GM12878 (cell line): ENCODE data around the gene SELPLG. TPM values are rescaled to one million over a fixed set of nuclear protein-coding genes. Genes with fewer than 3 reads are reported as not detected.
A peak's percentile ranks its signal among the peaks of the same experiment; 100 is the strongest.

Experiments used
- ATAC-seq: fragments of 200-7000 bp; cut with Tn5 transposase; 3 replicates; pipeline ENCODE4 v1.9.1; 2020; ENCODE audit warnings: mild to moderate bottlenecking, moderate library complexity
- BruUV-seq: library from RNA; stranded (reverse); fragments of 400-500 nt; replicated peaks from 2 replicates; lab custom pipeline; 2021; lab: Mats Ljungman, UMichigan
- CTCF ChIA-PET: fragments of 300-600 bp; sonication (Branson Sonifier 250); formaldehyde crosslinking; extraction: SDS; loops from one replicate; lab custom pipeline; 2021; ENCODE audit warnings: inconsistent platforms; lab: Yijun Ruan, JAX
- POLR2A ChIA-PET: fragments of 350-600 bp; formaldehyde crosslinking; extraction: SDS; loops from one replicate; lab custom pipeline; 2021; ENCODE audit warnings: inconsistent platforms; lab: Charles Lee
- RAD21 ChIA-PET: fragments of 300-600 bp; sonication (Branson Sonifier 250); formaldehyde crosslinking; loops from one replicate; lab custom pipeline; 2023; ENCODE audit warnings: antibody characterized with exemption; ENCODE audit not compliant: unreplicated experiment; lab: Charles Lee
- SMC1A ChIA-PET: fragments of 300-600 bp; sonication (Branson Sonifier 250); formaldehyde crosslinking; loops from one replicate; lab custom pipeline; 2023; ENCODE audit not compliant: unreplicated experiment, uncharacterized antibody; lab: Charles Lee
- DNase-seq: peaks from one replicate; pipeline ENCODE4 v3.0.0-alpha.2; 2011; ENCODE audit warnings: low read depth, low spot score
- FAIRE-seq: peaks from 3 replicates; lab custom pipeline; 2011; peaks lifted over from hg19 to GRCh38; lab: Jason Lieb, UNC
- H2AFZ ChIP-seq: 2 replicates; pipeline ENCODE4 v1.6.0; 2011; ENCODE audit warnings: low read depth, low read length, control low read depth; ENCODE audit not compliant: control insufficient read depth
- H3K27ac ChIP-seq: 2 replicates; pipeline ENCODE4 v1.5.1; 2011; ENCODE audit warnings: control low read depth; ENCODE audit not compliant: control insufficient read depth, insufficient read depth
- H3K27me3 ChIP-seq, 2 experiments: replicated peaks in 1 of 2; 2 replicates each; pipeline versions ENCODE4 v1.6.0 to v1.6.1; 2011; ENCODE audit warnings: low read length in 1 of 2; ENCODE audit not compliant: control insufficient read depth in 2 of 2, insufficient read depth in 2 of 2
- H3K36me3 ChIP-seq, 2 experiments: 2 replicates each; pipeline ENCODE4 v1.5.1; 2011; ENCODE audit warnings: low read length in 1 of 2; ENCODE audit not compliant: control insufficient read depth in 2 of 2, insufficient read depth in 2 of 2
- H3K4me1 ChIP-seq: 2 replicates; pipeline ENCODE4 v1.6.1; 2011; ENCODE audit warnings: mild to moderate bottlenecking, low read length, moderate library complexity, mixed read lengths; ENCODE audit not compliant: control insufficient read depth, insufficient read depth
- H3K4me2 ChIP-seq: 2 replicates; pipeline ENCODE4 v1.6.0; 2011; ENCODE audit warnings: control low read depth; ENCODE audit not compliant: control insufficient read depth, insufficient read depth
- H3K4me3 ChIP-seq: fragments of 200-600 bp; sonication (generic); 2 replicates; pipeline ENCODE4 v1.5.1; 2016
- H3K79me2 ChIP-seq: 2 replicates; pipeline ENCODE4 v1.6.0; 2011; ENCODE audit warnings: low read length; ENCODE audit not compliant: control insufficient read depth, insufficient read depth
- H3K9ac ChIP-seq: 2 replicates; pipeline ENCODE4 v1.8.0; 2011; ENCODE audit warnings: low read length, control low read depth, mixed read lengths; ENCODE audit not compliant: control insufficient read depth, insufficient read depth
- H3K9me3 ChIP-seq: replicated peaks from 3 replicates; pipeline ENCODE4 v1.5.1; 2011; ENCODE audit warnings: mild to moderate bottlenecking, low read length; ENCODE audit not compliant: control insufficient read depth, insufficient read depth
- H4K20me1 ChIP-seq: 2 replicates; pipeline ENCODE4 v1.6.0; 2011; ENCODE audit not compliant: control insufficient read depth, insufficient read depth
- ATF7 ChIP-seq: fragments of 450-650 bp; IDR thresholded peaks from 2 replicates; pipeline ENCODE4 v1.6.1; 2016; ENCODE audit warnings: low read depth, mild to moderate bottlenecking
- ELK1 ChIP-seq: IDR thresholded peaks from 2 replicates; pipeline ENCODE4 v1.6.1; 2012; ENCODE audit warnings: low read depth, low read length, improper control_type of control experiment
- LARP7 ChIP-seq: fragments of 450-650 bp; IDR thresholded peaks from 2 replicates; pipeline ENCODE4 v1.6.1; 2017; ENCODE audit warnings: mild to moderate bottlenecking
- NR2C2 ChIP-seq: IDR thresholded peaks from 2 replicates; pipeline ENCODE4 v1.6.1; 2011; ENCODE audit warnings: borderline replicate concordance, low read depth; ENCODE audit not compliant: control insufficient read depth, insufficient read length
- PRDM15 ChIP-seq: fragments of 450-650 bp; formaldehyde crosslinking; IDR thresholded peaks from 2 replicates; pipeline ENCODE4 v1.4.0; 2020; ENCODE audit warnings: mild to moderate bottlenecking, moderate library complexity
- SP1 ChIP-seq: IDR thresholded peaks from one replicate; pipeline ENCODE4 v1.6.1; 2011; ENCODE audit warnings: low read depth, low read length
- TCF3 ChIP-seq: IDR thresholded peaks from 2 replicates; pipeline ENCODE4 v1.6.1; 2012; ENCODE audit warnings: low read depth, mild to moderate bottlenecking, low read length, borderline replicate concordance; ENCODE audit not compliant: insufficient read depth
- ZNF687 ChIP-seq: fragments of 450-650 bp; IDR thresholded peaks from 2 replicates; pipeline ENCODE4 v1.6.1; 2017; ENCODE audit warnings: mild to moderate bottlenecking, moderate library complexity
- WGBS: methylation state at CpG from one replicate; pipeline ENCODE4 v1.1.6; 2016; ENCODE audit warnings: low lambda C conversion rate; ENCODE audit not compliant: insufficient replicate concordance, insufficient coverage; ENCODE audit errors: missing lambda C conversion rate; 5-methylcytosine and 5-hydroxymethylcytosine counted together
- in situ Hi-C: fragments of 300-500 bp; cut with MboI; formaldehyde crosslinking; loops from 9 replicates; pipeline ENCODE4 v1.14.3; 2018; ENCODE audit warnings: mixed read lengths
- intact Hi-C: fragments of 100-400 bp; cut with micrococcal nuclease; formaldehyde crosslinking; loops from one replicate; pipeline ENCODE4 v1.14.2; 2022; ENCODE audit not compliant: unreplicated experiment
- polyA plus RNA-seq, 11 experiments: library from polyadenylated mRNA; depleted of rRNA in 4 of 11; unstranded in 6 of 11; stranded (reverse) in 5 of 11; fragments of >200 nt; fragmentation: Nextera tagmentation in 4 of 11; fragmentation: Illumina TruSeq in 1 of 11; extraction: Ambion mirVana in 4 of 11; extraction: Trizol in 1 of 11; gene quantifications; 1 replicate in 1 of 11; 2 replicates in 10 of 11; pipeline versions ENCODE4 v1.2.1 to v1.2.3, GENCODE V29; 2011 to 2016; ENCODE audit warnings: inconsistent platforms in 2 of 11, missing spikeins in 2 of 11, low read depth in 1 of 11
- total RNA-seq, 4 experiments: library from RNA; depleted of rRNA in 3 of 4; stranded (reverse); fragments of >200 nt in 3 of 4; fragmentation: Illumina TruSeq in 1 of 4; extraction: Trizol in 1 of 4; gene quantifications; 2 replicates each; pipeline versions ENCODE4 v1.2.1 to v1.2.3, GENCODE V29; 2013 to 2021

SELPLG gene
- total and polyA plus RNA-seq, 10 of the 15 experiments (the other 5 are each of a cell fraction or from before 2014, with no cell fraction given) = 3.2 to 32.3 (median 23.9) TPM

DNA sequence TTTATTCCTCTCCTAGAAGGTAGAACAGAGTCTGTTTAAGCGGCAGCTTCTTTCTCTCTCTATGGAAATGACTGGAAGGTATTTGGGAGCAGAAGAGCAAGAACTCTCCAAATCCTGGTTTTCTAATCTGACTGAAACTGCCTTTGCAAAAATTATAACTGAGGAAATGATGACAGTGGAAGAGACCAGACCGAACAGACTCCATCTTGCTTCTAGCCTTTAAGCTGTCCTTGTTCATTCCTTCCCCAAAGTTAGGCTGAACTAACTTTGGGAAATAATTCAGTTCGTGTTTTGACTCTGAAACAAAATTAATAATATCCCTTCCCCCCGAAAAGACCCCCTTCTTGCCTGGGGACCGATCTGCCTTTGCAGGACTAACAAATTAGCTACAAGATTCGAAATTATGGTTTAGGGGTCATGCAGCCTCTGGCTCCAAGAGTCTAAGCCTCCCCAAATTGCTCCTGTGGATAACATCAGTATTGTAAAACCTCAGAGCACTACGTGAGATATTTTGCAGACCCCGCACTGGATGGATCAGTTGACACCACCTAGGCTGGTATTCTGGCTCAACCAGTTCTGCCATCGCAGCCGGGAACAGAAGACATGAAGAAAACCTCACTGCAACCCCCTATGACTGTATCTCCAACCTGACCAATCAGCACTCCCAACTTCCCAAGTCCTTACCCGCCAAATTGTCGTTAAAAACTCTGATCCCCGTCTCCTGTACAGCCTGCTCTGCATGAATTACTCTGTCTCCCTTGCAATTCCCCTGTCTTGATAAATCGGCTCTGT is 14.1 kb downstream of the SELPLG start:
- intact Hi-C loops (loop anchor here (5.0 kb wide), 1 partner anchor 102 kb away; the partner anchor contains the start of gene FICD), in situ Hi-C loops (loop anchor here (5.0 kb wide), 2 partner anchors 52 to 287 kb away; no protein-coding TSS in a partner anchor)
- H3K27ac ChIP-seq = no peak overlapping the region
- H3K4me3 ChIP-seq = no peak overlapping the region
- no peaks in the 10 kb centered on the region for H4K20me1 ChIP-seq
- peaks cover 0 to 14% of the 10 kb centered on the region in 2 experiments; a peak in 2 of 4 replicates for H3K36me3 ChIP-seq
- H3K4me2 ChIP-seq = no peak overlapping the region
- H3K9me3 ChIP-seq = peaks cover 9% of the 10 kb centered on the region; the same call in 2 of the 3 replicates
- no peak for ATAC-seq
- H2AFZ ChIP-seq = no peak overlapping the region
- H3K9ac ChIP-seq = no peak overlapping the region
- no peaks in the 10 kb centered on the region for H3K79me2 ChIP-seq
- 84% methylated on average over 14 of the region's 14 CpGs for WGBS
- no peaks in the 10 kb centered on the region for H3K27me3 ChIP-seq
- no peak for DNase-seq
- ChIA-PET SMC1A (interaction anchor here (0.8 to 11.4 kb wide), 7 partner anchors 11 to 185 kb away, joined by 3 to 718 read pairs (median 64); partner anchors contain the start of genes ISCU, SART3 and SELPLG), RAD21 (interaction anchor here (0.7 to 15.9 kb wide), 8 partner anchors 15 to 701 kb away, joined by 3 to 633 read pairs (median 8); partner anchors contain the start of genes ISCU, SART3 and SELPLG), CTCF (interaction anchor here (0.9 to 17.2 kb wide), 10 partner anchors 9 to 385 kb away, joined by 3 to 866 read pairs (median 6); partner anchors contain the start of genes ISCU, SART3 and SELPLG), POLR2A (interaction anchor here (0.6 to 8.2 kb wide), 8 partner anchors 15 to 184 kb away, joined by 3 to 211 read pairs (median 5); partner anchors contain the start of genes ISCU and SELPLG)
- no peak for FAIRE-seq
- peaks cover 36% of the 10 kb centered on the region for H3K4me1 ChIP-seq
- BruUV-seq = no TSS peak
- TF ChIP-seq NR2C2 (no peak), TCF3 (no peak), SP1 (no peak), ELK1 (no peak), ZNF687 (peak; percentile 37; the same call in 1 of the 2 replicates), LARP7 (no peak), ATF7 (no peak), PRDM15 (0 out of 2 replicates have a peak, but pooled peaks have one; percentile 54)
